HepG2 (cell line): Measurements from ENCODE around the gene TAB2.

Experiments
- JUNB ChIP-seq: sonication (generic); formaldehyde crosslinking; IDR thresholded peaks from 2 replicates; pipeline ENCODE4 v1.8.0; 2022; ENCODE audit warnings: missing genetic modification reagents, mild to moderate bottlenecking, borderline replicate concordance
- TAF1 ChIP-seq: sonication (generic); formaldehyde crosslinking; IDR thresholded peaks from 2 replicates; pipeline ENCODE4 v1.4.0; 2020; ENCODE audit warnings: missing genetic modification reagents
- TCF12 ChIP-seq, 2 experiments: fragments of 450-650 bp in 1 of 2; sonication (generic) in 1 of 2; formaldehyde crosslinking in 1 of 2; IDR thresholded peaks; 2 replicates each; pipeline versions ENCODE4 v1.6.1 to v1.8.0; 2017 to 2022; ENCODE audit warnings: antibody characterized with exemption in 1 of 2, mild to moderate bottlenecking in 1 of 2, missing genetic modification reagents in 1 of 2, moderate library complexity in 1 of 2

DNA sequence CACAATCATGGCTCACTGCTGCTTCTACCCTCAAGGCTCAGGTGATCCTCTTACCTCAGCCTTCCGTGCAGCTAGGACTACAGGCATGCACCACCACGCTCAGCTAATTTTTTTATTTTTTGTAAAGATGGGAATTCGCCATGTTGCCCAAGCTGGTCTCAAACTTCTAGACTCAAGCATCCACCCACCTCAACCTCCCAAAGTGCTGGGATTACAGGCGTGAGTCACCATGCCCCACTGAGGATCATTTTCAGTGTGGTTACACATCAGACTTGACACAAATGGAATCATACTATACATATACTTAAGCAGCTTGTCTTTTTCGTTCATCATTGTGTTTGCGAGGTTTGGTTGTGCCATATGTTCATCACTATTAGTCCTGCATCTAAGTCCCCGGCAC is 140.7 kb downstream of the TAB2 start:
- no peak for TF ChIP-seq TCF12 (IDR thresholded peaks at IDR 0.05)
- TF ChIP-seq TCF12 (CRISPR knock-in tag; IDR thresholded peaks at IDR 0.05), result no peak
- TF ChIP-seq JUNB (CRISPR knock-in tag), result no peak
- no peak for TF ChIP-seq TAF1 (CRISPR knock-in tag)
